Mucosa of gallbladder (tissue), 1 donor: ENCODE results near the gene PDGFA. TPM values are rescaled to one million over a fixed set of nuclear protein-coding genes. Genes with fewer than 3 reads are reported as not detected.

Experiments
- DNase-seq: peaks from one replicate; pipeline ENCODE4 v3.0.0-alpha.2; 2020; ENCODE audit warnings: low spot score
- total RNA-seq: library from RNA; stranded (reverse); gene quantifications from one replicate; pipeline ENCODE4 v1.2.1, GENCODE V29; 2021
- donor health status: DM: no; HTN: no; CAD: no.

Gene PDGFA
- total RNA-seq, 1 donor from 2014 or later = 51.2 TPM

- peak; percentile 49 for DNase-seq
These were observed 18.4 kb upstream of the PDGFA start for GRCh38 chr7:537911-538634.

- no peak for DNase-seq
These were observed 16.6 kb upstream of the PDGFA start for GRCh38 chr7:536231-536630.

GRCh38 chr7:534959-535358, 15.3 kb upstream of the PDGFA start:
- no peak for DNase-seq

- DNase-seq = no peak
These were observed 14.4 kb upstream of the PDGFA start for GRCh38 chr7:534075-534474.

GRCh38 chr7:533266-533665, 13.6 kb upstream of the PDGFA start:
- no peak for DNase-seq

- DNase-seq = no peak
These were observed 12.9 kb upstream of the PDGFA start for GRCh38 chr7:532379-533143.

- no peak for DNase-seq
These were observed 12.1 kb upstream of the PDGFA start for GRCh38 chr7:531777-532176.

- DNase-seq = no peak
These were observed 8.8 kb upstream of the PDGFA start for GRCh38 chr7:528451-528850.

GRCh38 chr7:527723-528122, 8.1 kb upstream of the PDGFA start:
- DNase-seq = no peak

GRCh38 chr7:526460-527034, 6.9 kb upstream of the PDGFA start:
- no peak for DNase-seq

GRCh38 chr7:525740-526139, 6.1 kb upstream of the PDGFA start:
- no peak for DNase-seq

GRCh38 chr7:524800-525199, 5.2 kb upstream of the PDGFA start:
- DNase-seq = no peak

- no peak for DNase-seq
These were observed 4.0 kb upstream of the PDGFA start for GRCh38 chr7:523347-524336.

- DNase-seq = no peak
These were observed 3.3 kb upstream of the PDGFA start for GRCh38 chr7:522951-523314.

- DNase-seq = peak; percentile 74
These were observed 2.7 kb upstream of the PDGFA start for GRCh38 chr7:522071-522950.

GRCh38 chr7:521221-522070, 1.8 kb upstream of the PDGFA start:
- peak; percentile 44 for DNase-seq

- no peak for DNase-seq
These were observed 986 bp upstream of the PDGFA start for GRCh38 chr7:520503-521161.

GRCh38 chr7:518630-519483, 789 bp downstream of the PDGFA start:
- peak; percentile 85 for DNase-seq
